ENCODE measurements around the gene BCLAF1.
"Not testable (repeated sequence)": the region's sequence is repeated elsewhere in the genome, so short reads cannot be mapped to it uniquely, and the experiment has no call there.

BCLAF1 gene

GRCh38 chr6:136224974-136225373, 64.7 kb downstream of the BCLAF1 start:
- not testable (repeated sequence) for ATAC-seq (replicated peaks); H3K27me3 Mint-ChIP-seq; H3K4me3 Mint-ChIP-seq; H3K36me3 Mint-ChIP-seq (ENCODE audit: insufficient read depth); H3K9me3 Mint-ChIP-seq; H3K27ac Mint-ChIP-seq; DNase-seq
- peaks cover 0 to 10% of the 10 kb centered on the region in 2 donors for H3K4me1 Mint-ChIP-seq (ENCODE audit: low read depth in 2 of 2)

DNA sequence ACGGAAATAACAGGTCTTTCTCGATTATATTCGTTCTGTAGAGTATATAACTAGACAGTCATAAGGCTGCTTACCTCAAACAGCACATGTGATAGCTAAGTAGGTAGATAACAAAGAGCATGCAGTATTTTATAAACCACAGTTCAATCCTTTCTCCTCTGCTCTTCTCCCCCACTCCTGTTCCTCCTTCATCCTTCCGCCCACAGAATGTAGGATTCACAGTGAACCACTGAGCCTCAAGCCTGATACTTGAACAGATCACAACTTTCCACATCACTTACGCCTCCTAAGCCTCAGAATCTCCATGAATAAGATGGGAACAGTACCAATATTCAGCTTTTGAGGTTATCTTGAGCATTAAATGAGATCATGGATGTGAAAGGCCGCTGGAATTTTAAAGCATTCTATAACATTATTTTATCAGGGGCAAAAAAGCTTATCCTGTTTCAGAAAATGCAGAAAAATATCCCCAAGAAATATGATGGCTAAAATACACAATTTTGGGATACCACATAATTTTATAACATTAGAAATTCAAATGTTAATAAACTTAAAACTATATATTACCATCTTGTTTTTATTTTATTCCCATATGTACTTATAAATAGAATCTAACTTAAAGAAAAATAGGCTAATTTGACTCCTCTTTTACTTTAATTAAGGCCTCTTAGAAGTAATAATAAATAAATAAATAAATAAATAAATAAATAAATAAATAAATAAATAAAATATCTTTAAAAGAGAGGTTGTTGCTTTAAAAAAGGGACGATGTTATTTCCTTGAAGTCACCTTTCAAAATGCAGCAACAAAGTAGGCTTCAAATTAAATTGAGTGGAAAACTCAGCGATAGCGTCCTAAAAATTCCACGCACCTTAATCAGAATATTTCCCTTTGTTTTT, 72.9 kb downstream of the BCLAF1 start:
- no peak overlapping the region for H3K4me3 Mint-ChIP-seq

DNA sequence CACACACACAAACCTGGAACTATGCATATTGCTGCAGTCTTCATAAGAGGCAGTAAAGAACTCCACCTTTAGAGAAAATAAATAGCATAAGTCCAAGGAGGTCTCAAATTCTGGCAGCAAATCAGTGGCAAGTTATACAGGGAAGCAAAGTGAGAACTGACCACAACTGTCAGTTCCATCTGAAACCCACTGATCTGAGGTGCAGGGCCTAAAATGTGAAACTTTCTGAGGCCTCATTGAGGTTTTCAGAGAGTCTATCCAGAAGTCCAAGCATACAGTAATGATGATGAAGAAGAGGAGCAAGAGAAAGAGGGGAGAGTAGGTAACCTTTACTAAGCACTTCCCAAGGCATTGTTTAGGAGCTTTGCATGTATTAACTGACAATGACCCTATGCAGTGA, 75.8 kb downstream of the BCLAF1 start:
- no peak overlapping the region for H3K27ac Mint-ChIP-seq
- H3K27me3 Mint-ChIP-seq, result peaks cover 0 to 12% of the 10 kb centered on the region in 2 donors
- peaks cover 7% of the 10 kb centered on the region for H3K36me3 Mint-ChIP-seq (ENCODE audit: insufficient read depth)
- H3K4me3 Mint-ChIP-seq, result no peak overlapping the region
- no peaks in the 10 kb centered on the region for H3K9me3 Mint-ChIP-seq
- H3K4me1 Mint-ChIP-seq (ENCODE audit: low read depth in 2 of 2), result no peaks in the 10 kb centered on the region
- ATAC-seq (replicated peaks), result no peak
- no peak for DNase-seq

More for the DNA sequence above, 72.9 kb downstream of the BCLAF1 start:
- Mint-ChIP-seq H3K4me1 (ENCODE audit: low read depth in 2 of 2) (no peaks in the 10 kb centered on the region), H3K27ac (no peak overlapping the region), H3K9me3 (no peaks in the 10 kb centered on the region), H3K27me3 (no peaks in the 10 kb centered on the region), H3K36me3 (ENCODE audit: insufficient read depth) (no peaks in the 10 kb centered on the region)
- no peak for ATAC-seq (replicated peaks)
- DNase-seq, result no peak

DNA sequence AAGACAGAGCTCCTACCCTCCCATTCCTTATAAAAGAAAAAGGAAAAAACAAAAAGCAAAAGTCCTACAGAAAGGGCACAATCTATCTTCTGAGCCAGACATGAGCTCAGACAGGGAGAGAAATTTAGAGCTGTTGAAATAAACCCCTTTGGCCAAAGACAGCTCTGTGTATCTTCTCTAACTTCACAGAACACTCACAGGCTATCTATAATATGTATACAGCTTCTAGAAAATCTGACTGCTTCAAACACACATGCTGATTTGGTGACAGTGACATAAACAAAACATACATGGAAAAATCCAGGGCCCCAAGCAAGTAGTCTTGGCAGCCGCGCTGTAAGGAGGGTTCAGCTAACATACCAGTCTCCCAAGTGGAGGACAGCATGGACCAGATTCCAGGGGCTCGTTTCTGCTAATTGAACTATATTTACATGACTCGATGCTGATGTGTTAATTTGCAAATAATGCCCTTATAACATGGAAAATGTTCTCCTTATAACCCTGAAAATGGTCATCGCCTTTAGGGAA, 76.6 kb downstream of the BCLAF1 start:
- peaks cover 7% of the 10 kb centered on the region for H3K36me3 Mint-ChIP-seq (ENCODE audit: insufficient read depth)
- DNase-seq (no peak), ATAC-seq (replicated peaks) (no peak)
- no peaks in the 10 kb centered on the region for H3K4me1 Mint-ChIP-seq (ENCODE audit: low read depth in 2 of 2)
- no peak overlapping the region for H3K4me3 Mint-ChIP-seq
- no peak overlapping the region for H3K27ac Mint-ChIP-seq
- H3K27me3 Mint-ChIP-seq, result peaks cover 0 to 12% of the 10 kb centered on the region in 2 donors
- no peaks in the 10 kb centered on the region for H3K9me3 Mint-ChIP-seq

DNA sequence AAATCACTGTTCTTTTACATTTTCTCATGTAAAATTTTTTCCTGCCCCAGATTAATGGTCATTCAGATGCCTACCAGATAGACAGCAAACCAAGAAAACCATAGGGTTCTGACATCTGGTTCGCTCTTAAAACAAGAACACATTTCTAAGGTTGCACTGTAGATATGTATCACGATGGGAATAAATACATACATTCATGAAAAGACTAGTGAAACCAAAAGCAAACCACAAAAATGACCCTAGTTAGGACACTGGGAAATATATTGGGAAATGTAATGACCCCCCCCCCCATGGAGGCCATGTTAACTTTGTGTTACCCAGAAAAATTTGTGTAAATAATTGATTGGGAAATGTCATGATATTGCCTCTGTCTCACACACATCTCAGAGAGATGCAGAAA, 77.0 kb downstream of the BCLAF1 start:
- ATAC-seq (replicated peaks) (no peak), DNase-seq (no peak)
- peaks cover 7% of the 10 kb centered on the region for H3K36me3 Mint-ChIP-seq (ENCODE audit: insufficient read depth)
- peaks cover 0 to 12% of the 10 kb centered on the region in 2 donors for H3K27me3 Mint-ChIP-seq
- H3K27ac Mint-ChIP-seq, result no peak overlapping the region
- no peak overlapping the region for H3K4me3 Mint-ChIP-seq
- H3K4me1 Mint-ChIP-seq (ENCODE audit: low read depth in 2 of 2), result no peaks in the 10 kb centered on the region
- no peaks in the 10 kb centered on the region for H3K9me3 Mint-ChIP-seq

- no peaks in the 10 kb centered on the region for H3K9me3 Mint-ChIP-seq
- peaks cover 0 to 12% of the 10 kb centered on the region in 2 donors for H3K27me3 Mint-ChIP-seq
- ATAC-seq (replicated peaks) (no peak), DNase-seq (no peak)
- H3K36me3 Mint-ChIP-seq (ENCODE audit: insufficient read depth), result peaks cover 7% of the 10 kb centered on the region
- no peak overlapping the region for H3K27ac Mint-ChIP-seq
- H3K4me1 Mint-ChIP-seq (ENCODE audit: low read depth in 2 of 2), result no peaks in the 10 kb centered on the region
- no peak overlapping the region for H3K4me3 Mint-ChIP-seq
Measured at GRCh38 chr6:136210398-136211165, 79.1 kb downstream of the BCLAF1 start.

- no peak for DNase-seq
- Mint-ChIP-seq H3K36me3 (ENCODE audit: insufficient read depth) (peaks cover 7% of the 10 kb centered on the region), H3K27ac (no peak overlapping the region), H3K4me3 (no peak overlapping the region), H3K27me3 (peaks cover 0 to 12% of the 10 kb centered on the region in 2 donors), H3K9me3 (no peaks in the 10 kb centered on the region), H3K4me1 (ENCODE audit: low read depth in 2 of 2) (no peaks in the 10 kb centered on the region)
- ATAC-seq (replicated peaks), result no peak
Measured at GRCh38 chr6:136209496-136209895, 80.2 kb downstream of the BCLAF1 start.

DNA sequence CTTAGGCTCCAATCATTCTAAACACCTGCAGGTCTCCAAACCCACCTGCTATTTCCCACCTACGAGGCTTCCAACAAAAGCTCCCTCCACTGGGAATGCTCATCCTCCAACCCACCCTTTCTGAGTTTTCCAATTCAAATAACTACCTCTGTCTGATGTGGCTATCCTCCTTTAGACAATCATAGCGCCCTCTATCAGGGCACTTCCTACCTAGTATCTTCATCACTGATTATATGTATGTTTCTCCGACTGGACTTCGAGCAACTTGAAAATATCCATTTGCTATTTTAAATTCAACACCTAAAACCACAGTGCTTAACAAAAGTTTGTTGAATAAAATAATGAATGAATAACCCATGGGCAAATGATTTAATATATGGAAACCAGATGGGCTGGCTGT, 80.9 kb downstream of the BCLAF1 start:
- Mint-ChIP-seq H3K4me1 (ENCODE audit: low read depth in 2 of 2) (no peaks in the 10 kb centered on the region), H3K9me3 (no peaks in the 10 kb centered on the region), H3K27ac (no peak overlapping the region), H3K27me3 (peaks cover 0 to 12% of the 10 kb centered on the region in 2 donors), H3K36me3 (ENCODE audit: insufficient read depth) (peaks cover 7% of the 10 kb centered on the region), H3K4me3 (no peak overlapping the region)
- ATAC-seq (replicated peaks), result no peak
- no peak for DNase-seq
